NT2/D1 (cell line): ENCODE data around the gene HDDC2.

Experiments used
- YY1 ChIP-seq: IDR thresholded peaks from 2 replicates; pipeline ENCODE4 v1.6.1; 2011; ENCODE audit not compliant: insufficient read length, insufficient read depth
- ZNF274 ChIP-seq: IDR thresholded peaks from 2 replicates; pipeline ENCODE4 v1.6.1; 2011; ENCODE audit warnings: mild to moderate bottlenecking, low read depth, low read length

DNA sequence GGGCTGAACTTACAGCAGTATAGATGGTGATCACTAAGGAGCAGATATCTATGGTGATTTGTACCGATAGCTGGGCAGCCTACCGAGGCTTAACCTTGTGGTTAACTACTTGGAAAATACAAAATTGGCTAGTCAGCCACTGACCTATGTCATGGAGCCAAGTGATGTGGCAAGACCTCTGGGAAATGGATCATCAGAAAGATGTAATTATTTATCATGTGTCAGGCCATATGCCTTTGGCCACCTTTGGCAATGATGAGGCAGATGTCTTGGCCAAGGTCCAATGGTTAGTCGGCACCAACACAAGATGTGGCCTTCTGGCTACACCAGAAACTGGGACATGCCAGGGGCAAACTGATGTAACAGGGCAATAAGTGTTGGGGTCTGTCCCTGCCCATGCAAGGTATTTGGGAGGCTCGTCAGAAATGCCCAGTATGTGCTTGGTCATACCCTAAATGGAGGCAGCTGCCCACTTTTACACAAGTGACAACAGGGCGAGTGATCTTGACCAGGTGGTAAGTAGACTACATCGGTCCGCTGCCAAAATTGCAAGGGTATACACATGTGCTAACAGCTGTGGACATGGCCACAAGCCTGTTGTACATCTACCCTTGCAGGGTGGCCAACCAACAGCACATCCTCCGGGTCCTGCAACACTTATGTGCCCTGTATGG lies 30.1 kb downstream of the HDDC2 start:
- TF ChIP-seq ZNF274: no peak
- TF ChIP-seq YY1: no peak
